K562 (cell line): ENCODE results near the gene BRDT. TPM values are rescaled to one million over a fixed set of nuclear protein-coding genes. Genes with fewer than 3 reads are reported as not detected.

Experiments used
- ATAC-seq: fragments of 200-7000 bp; cut with Tn5 transposase; 3 replicates; pipeline ENCODE4 v1.9.1; 2020; ENCODE audit warnings: moderate library complexity
- BruUV-seq: library from RNA; stranded (reverse); fragments of 400-500 nt; replicated peaks from 2 replicates; lab custom pipeline; 2021; lab: Mats Ljungman, UMichigan
- CTCF ChIA-PET: fragments of 300-600 bp; formaldehyde crosslinking; extraction: SDS; loops from one replicate; lab custom pipeline; 2021; ENCODE audit warnings: low intra/inter-chr PET ratio; lab: Yijun Ruan, JAX
- POLR2A ChIA-PET: fragments of 300-600, 350-650 bp; sonication (Branson Sonifier 250); formaldehyde crosslinking; extraction: SDS; loops from one replicate; lab custom pipeline; 2021; ENCODE audit warnings: antibody characterized with exemption, inconsistent platforms; lab: Yijun Ruan, JAX
- DNase-seq, 4 experiments: peaks; one replicate each; pipeline versions ENCODE4 v3.0.0 to v3.0.0-alpha.2; 2011 to 2018; ENCODE audit warnings: low spot score in 3 of 4, mixed read lengths in 3 of 4; ENCODE audit errors: extremely low read depth in 1 of 4
- FAIRE-seq: peaks from 2 replicates; lab custom pipeline; 2011; peaks lifted over from hg19 to GRCh38; lab: Jason Lieb, UNC
- H2AFZ ChIP-seq: 2 replicates; pipeline ENCODE4 v1.6.0; 2011; ENCODE audit warnings: low read depth, low read length, control low read depth, inconsistent platforms
- H3K27ac ChIP-seq: fragments of 200-600 bp; 3 replicates; pipeline ENCODE4 v1.8.0; 2011; ENCODE audit warnings: low read depth, mild to moderate bottlenecking, control low read depth, inconsistent platforms, low read length, moderate library complexity, mixed read lengths; ENCODE audit errors: extremely low read depth
- H3K27me3 ChIP-seq, 2 experiments: fragments of 300-600 bp in 1 of 2; 2 replicates in 1 of 2; 3 replicates in 1 of 2; pipeline versions ENCODE4 v1.6.0 to v1.8.0; 2011; ENCODE audit warnings: inconsistent platforms in 2 of 2, low read length in 2 of 2, mild to moderate bottlenecking in 1 of 2, mixed read lengths in 1 of 2, moderate library complexity in 1 of 2; ENCODE audit not compliant: control insufficient read depth in 2 of 2, insufficient read depth in 2 of 2
- H3K36me3 ChIP-seq: fragments of 300-600 bp; 3 replicates; pipeline ENCODE4 v1.8.0; 2011; ENCODE audit warnings: mild to moderate bottlenecking, low read length, inconsistent platforms; ENCODE audit not compliant: control insufficient read depth, insufficient read depth
- H3K4me1 ChIP-seq, 2 experiments: fragments of 200-600 bp in 1 of 2; replicated peaks in 1 of 2; 2 replicates in 1 of 2; 3 replicates in 1 of 2; pipeline versions ENCODE4 v1.5.1 to v1.8.0; 2011; ENCODE audit warnings: inconsistent platforms in 2 of 2, low read length in 2 of 2, mild to moderate bottlenecking in 1 of 2, mixed read lengths in 1 of 2, moderate library complexity in 1 of 2; ENCODE audit not compliant: control insufficient read depth in 2 of 2, insufficient read depth in 2 of 2
- H3K4me2 ChIP-seq: 2 replicates; pipeline ENCODE4 v1.6.1; 2011; ENCODE audit warnings: low read length, control low read depth, inconsistent platforms, mixed read lengths; ENCODE audit not compliant: insufficient read depth
- H3K4me3 ChIP-seq: fragments of 200-600 bp; sonication (generic), shearing (Covaris generic); 2 replicates; pipeline ENCODE4 v1.5.1; 2016; ENCODE audit warnings: control low read depth, inconsistent platforms
- H3K79me2 ChIP-seq: fragments of 200-600 bp; 3 replicates; pipeline ENCODE4 v1.8.0; 2011; ENCODE audit warnings: low read length, inconsistent platforms; ENCODE audit not compliant: control insufficient read depth, insufficient read depth
- H3K9ac ChIP-seq, 2 experiments: 2 replicates each; pipeline versions ENCODE4 v1.6.0 to v1.6.1; 2011; ENCODE audit warnings: low read depth in 2 of 2, low read length in 2 of 2, control low read depth in 1 of 2, inconsistent platforms in 1 of 2, mild to moderate bottlenecking in 1 of 2, mixed read lengths in 1 of 2; ENCODE audit not compliant: insufficient read depth in 1 of 2
- H3K9me1 ChIP-seq: one replicate; pipeline ENCODE4 v1.6.0; 2011; ENCODE audit warnings: inconsistent platforms, mild to moderate bottlenecking, low read length, moderate library complexity; ENCODE audit not compliant: control insufficient read depth, insufficient read depth
- H3K9me3 ChIP-seq: replicated peaks from 2 replicates; pipeline ENCODE4 v1.5.1; 2011; ENCODE audit warnings: low read depth, low read length, inconsistent platforms; ENCODE audit not compliant: control insufficient read depth, insufficient read depth
- H4K20me1 ChIP-seq: replicated peaks from 2 replicates; pipeline ENCODE4 v1.6.1; 2011; ENCODE audit warnings: low read length, inconsistent platforms, mixed read lengths; ENCODE audit not compliant: control insufficient read depth, insufficient read depth
- ATF7 ChIP-seq: fragments of 450-650 bp; IDR thresholded peaks from 2 replicates; pipeline ENCODE4 v1.7.1; 2014; ENCODE audit warnings: mild to moderate bottlenecking, moderate library complexity
- DPF2 ChIP-seq: fragments of 450-650 bp; IDR thresholded peaks from 2 replicates; pipeline ENCODE4 v1.6.1; 2016
- KAT8 ChIP-seq: fragments of 450-650 bp; IDR thresholded peaks from 2 replicates; pipeline ENCODE4 v1.6.1; 2016; ENCODE audit warnings: low read depth, mild to moderate bottlenecking
- KDM2B ChIP-seq: fragments of 250-450 bp; sonication (Bioruptor Pico); IDR thresholded peaks from 2 replicates; pipeline ENCODE4 v1.8.0; 2021; ENCODE audit warnings: mild to moderate bottlenecking, moderate library complexity
- KDM4B ChIP-seq, 2 experiments: fragments of 450-650 bp in 1 of 2; sonication (generic) in 1 of 2; IDR thresholded peaks; 2 replicates each; pipeline ENCODE4 v1.6.1; 2016 to 2017; ENCODE audit warnings: borderline replicate concordance in 2 of 2, antibody characterized with exemption in 1 of 2, low read depth in 1 of 2, mild to moderate bottlenecking in 1 of 2
- KLF6 ChIP-seq: fragments of 250-450 bp; sonication (Bioruptor Pico); IDR thresholded peaks from 2 replicates; pipeline ENCODE4 v1.4.0; 2020; ENCODE audit warnings: mild to moderate bottlenecking, moderate library complexity, borderline replicate concordance
- LARP7 ChIP-seq: fragments of 450-650 bp; IDR thresholded peaks from 2 replicates; pipeline ENCODE4 v1.6.1; 2016
- MAFF ChIP-seq: IDR thresholded peaks from 2 replicates; pipeline ENCODE4 v1.6.1; 2012; ENCODE audit warnings: low read length, improper control_type of control experiment
- NCOA2 ChIP-seq, 2 experiments: fragments of 450-650 bp; IDR thresholded peaks; 2 replicates each; pipeline ENCODE4 v1.6.1; 2018; ENCODE audit warnings: mild to moderate bottlenecking in 2 of 2, moderate library complexity in 1 of 2; ENCODE audit not compliant: partially characterized antibody in 2 of 2
- POLR2AphosphoS5 ChIP-seq: IDR thresholded peaks from 2 replicates; pipeline ENCODE4 v1.6.1; 2011; ENCODE audit warnings: mild to moderate bottlenecking, low read depth, low read length, moderate library complexity; ENCODE audit not compliant: control insufficient read depth, insufficient read depth
- SMC3 ChIP-seq: conservative IDR thresholded peaks from 2 replicates; pipeline ENCODE4 v1.6.1; 2011; ENCODE audit warnings: low read depth, low read length, improper control_type of control experiment; ENCODE audit not compliant: insufficient read depth
- ZNF316 ChIP-seq: fragments of 450-650 bp; IDR thresholded peaks from 2 replicates; pipeline ENCODE4 v1.6.1; 2016
- ZNF57 ChIP-seq: fragments of 450-650 bp; formaldehyde crosslinking; IDR thresholded peaks from 2 replicates; pipeline ENCODE4 v1.4.0; 2020; ENCODE audit warnings: mild to moderate bottlenecking, moderate library complexity
- WGBS: fragments of 100-300 bp; shearing (Covaris generic); methylation state at CpG from one replicate; pipeline ENCODE4 v1.1.6; 2016; ENCODE audit warnings: low coverage, mixed read lengths; ENCODE audit not compliant: insufficient coverage; ENCODE audit errors: missing lambda C conversion rate; 5-methylcytosine and 5-hydroxymethylcytosine counted together
- in situ Hi-C: fragments of 300-500 bp; cut with MboI; formaldehyde crosslinking; loops from 4 replicates; pipeline ENCODE4 v1.15.0; 2018; ENCODE audit warnings: inconsistent platforms, mixed read lengths
- intact Hi-C: fragments of 100-400 bp; cut with micrococcal nuclease; formaldehyde crosslinking; loops from 2 replicates; pipeline ENCODE4 v1.14.2; 2022
- polyA plus RNA-seq, 8 experiments: library from polyadenylated mRNA; depleted of rRNA in 4 of 8; stranded (reverse) in 5 of 8; unstranded in 3 of 8; fragments of >200 nt; fragmentation: Nextera tagmentation in 2 of 8; fragmentation: Illumina TruSeq in 1 of 8; extraction: Ambion mirVana in 2 of 8; extraction: Trizol in 1 of 8; gene quantifications; 2 replicates each; pipeline versions ENCODE4 v1.2.1 to v1.2.3, GENCODE V29; 2011 to 2014; ENCODE audit warnings: inconsistent platforms in 1 of 8, missing spikeins in 1 of 8
- total RNA-seq, 7 experiments: library from RNA; depleted of rRNA in 6 of 7; stranded (reverse); fragments of >200 nt in 6 of 7; fragmentation: Illumina TruSeq in 2 of 7; extraction: Trizol in 2 of 7; gene quantifications; 2 replicates each; pipeline versions ENCODE4 v1.2.1 to v1.2.3, GENCODE V29; 2011 to 2021; ENCODE audit warnings: low replicate concordance in 1 of 7
- TF ChIP-seq, protein P1 (sequence below), 2 experiments: fragments of 450-650 bp in 1 of 2; sonication (generic) in 1 of 2; formaldehyde crosslinking in 1 of 2; IDR thresholded peaks in 1 of 2; conservative IDR thresholded peaks in 1 of 2; 2 replicates each; pipeline versions ENCODE4 v1.6.1 to v1.8.1; 2016 to 2023; ENCODE audit warnings: mild to moderate bottlenecking in 2 of 2, moderate library complexity in 2 of 2, inconsistent platforms in 1 of 2, missing genetic modification reagents in 1 of 2
- TF ChIP-seq, protein P2 (sequence below): fragments of 250-450 bp; sonication (Bioruptor Pico); IDR thresholded peaks from 2 replicates; pipeline ENCODE4 v1.4.0; 2020; ENCODE audit warnings: mild to moderate bottlenecking
- TF ChIP-seq, protein P3 (sequence below): fragments of 450-650 bp; IDR thresholded peaks from 2 replicates; pipeline ENCODE4 v1.6.1; 2016; ENCODE audit warnings: mild to moderate bottlenecking
- TF ChIP-seq, protein P4 (sequence below): fragments of 250-450 bp; sonication (Bioruptor Pico); IDR thresholded peaks from 2 replicates; pipeline ENCODE4 v1.4.0; 2020; ENCODE audit warnings: mild to moderate bottlenecking, moderate library complexity

Gene BRDT
- total and polyA plus RNA-seq, 9 of the 15 experiments (the other 6 are each of a cell fraction or from before 2014, with no cell fraction given), result 0.01 TPM; not detected in 8

DNA sequence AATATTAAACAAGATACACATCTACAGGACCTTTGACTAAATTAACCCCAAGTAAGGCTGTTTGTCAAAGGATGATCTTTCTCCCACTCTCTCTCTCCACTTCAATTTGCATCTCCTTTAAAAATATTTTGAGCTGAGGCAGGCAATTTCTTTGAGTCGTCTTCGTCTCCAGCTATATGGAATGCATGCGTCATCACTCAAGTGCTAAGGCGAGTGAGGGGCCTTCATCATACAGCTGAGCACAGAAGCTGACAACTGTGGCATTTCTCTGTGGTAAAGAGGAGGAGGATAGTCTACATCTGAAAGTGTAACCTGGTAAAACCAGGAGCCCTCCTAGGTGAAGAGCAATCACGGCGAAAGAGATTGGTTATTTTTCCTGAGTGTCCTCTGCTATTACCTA is 88.2 kb downstream of the BRDT start:
- no peak overlapping the region for H2AFZ ChIP-seq
- ChIA-PET POLR2A (interaction anchor here (1.0 kb wide), 1 partner anchor 258 kb away, joined by 3 read pairs; no protein-coding TSS in a partner anchor), CTCF (no interaction called here)
- H3K4me1 ChIP-seq, result no peaks in the 10 kb centered on the region
- no TSS peak for BruUV-seq
- in situ Hi-C loops (no loop called here), intact Hi-C loops (no loop called here)
- no peaks in the 10 kb centered on the region for H3K9me1 ChIP-seq
- WGBS, result 5% methylated on average over 6 of the region's 6 CpGs
- no peak for DNase-seq
- no peak for ATAC-seq
- H4K20me1 ChIP-seq, result no peaks in the 10 kb centered on the region
- no peaks in the 10 kb centered on the region for H3K79me2 ChIP-seq
- FAIRE-seq, result no peak
- no peak overlapping the region for H3K27ac ChIP-seq
- peaks cover 13 to 24% of the 10 kb centered on the region in 2 experiments; a peak in 4 of 5 replicates for H3K27me3 ChIP-seq
- no peaks in the 10 kb centered on the region for H3K9me3 ChIP-seq
- no peak overlapping the region for H3K4me2 ChIP-seq
- no peaks in the 10 kb centered on the region for H3K36me3 ChIP-seq
- no peak overlapping the region for H3K9ac ChIP-seq
- H3K4me3 ChIP-seq, result no peak overlapping the region
- peak; percentile 29; the same call in 1 of the 2 replicates for TF ChIP-seq ZNF316
- TF ChIP-seq NCOA2 (IDR thresholded peaks at IDR 0.05; ENCODE audit: partially characterized antibody in 2 of 2), result no peak
- TF ChIP-seq, protein P1, sequence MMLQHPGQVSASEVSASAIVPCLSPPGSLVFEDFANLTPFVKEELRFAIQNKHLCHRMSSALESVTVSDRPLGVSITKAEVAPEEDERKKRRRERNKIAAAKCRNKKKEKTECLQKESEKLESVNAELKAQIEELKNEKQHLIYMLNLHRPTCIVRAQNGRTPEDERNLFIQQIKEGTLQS (IDR thresholded peaks at IDR 0.05), result peak; percentile 60
- TF ChIP-seq, protein P1 (CRISPR knock-in tag; conservative IDR thresholded peaks at IDR 0.05), result no peak
- no peak for TF ChIP-seq KLF6 (CRISPR knock-in tag)
- TF ChIP-seq ATF7, result no peak
- TF ChIP-seq DPF2, result no peak
- no peak for TF ChIP-seq KAT8
- TF ChIP-seq, protein P2, sequence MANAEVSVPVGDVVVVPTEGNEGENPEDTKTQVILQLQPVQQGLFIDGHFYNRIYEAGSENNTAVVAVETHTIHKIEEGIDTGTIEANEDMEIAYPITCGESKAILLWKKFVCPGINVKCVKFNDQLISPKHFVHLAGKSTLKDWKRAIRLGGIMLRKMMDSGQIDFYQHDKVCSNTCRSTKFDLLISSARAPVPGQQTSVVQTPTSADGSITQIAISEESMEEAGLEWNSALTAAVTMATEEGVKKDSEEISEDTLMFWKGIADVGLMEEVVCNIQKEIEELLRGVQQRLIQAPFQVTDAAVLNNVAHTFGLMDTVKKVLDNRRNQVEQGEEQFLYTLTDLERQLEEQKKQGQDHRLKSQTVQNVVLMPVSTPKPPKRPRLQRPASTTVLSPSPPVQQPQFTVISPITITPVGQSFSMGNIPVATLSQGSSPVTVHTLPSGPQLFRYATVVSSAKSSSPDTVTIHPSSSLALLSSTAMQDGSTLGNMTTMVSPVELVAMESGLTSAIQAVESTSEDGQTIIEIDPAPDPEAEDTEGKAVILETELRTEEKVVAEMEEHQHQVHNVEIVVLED, result no peak
- no peak for TF ChIP-seq POLR2AphosphoS5
- no peak for TF ChIP-seq SMC3
- TF ChIP-seq LARP7, result no peak
- no peak for TF ChIP-seq KDM4B (IDR thresholded peaks at IDR 0.05; ENCODE audit: borderline replicate concordance in 2 of 2, low read depth in 1 of 2)
- TF ChIP-seq, protein P3, sequence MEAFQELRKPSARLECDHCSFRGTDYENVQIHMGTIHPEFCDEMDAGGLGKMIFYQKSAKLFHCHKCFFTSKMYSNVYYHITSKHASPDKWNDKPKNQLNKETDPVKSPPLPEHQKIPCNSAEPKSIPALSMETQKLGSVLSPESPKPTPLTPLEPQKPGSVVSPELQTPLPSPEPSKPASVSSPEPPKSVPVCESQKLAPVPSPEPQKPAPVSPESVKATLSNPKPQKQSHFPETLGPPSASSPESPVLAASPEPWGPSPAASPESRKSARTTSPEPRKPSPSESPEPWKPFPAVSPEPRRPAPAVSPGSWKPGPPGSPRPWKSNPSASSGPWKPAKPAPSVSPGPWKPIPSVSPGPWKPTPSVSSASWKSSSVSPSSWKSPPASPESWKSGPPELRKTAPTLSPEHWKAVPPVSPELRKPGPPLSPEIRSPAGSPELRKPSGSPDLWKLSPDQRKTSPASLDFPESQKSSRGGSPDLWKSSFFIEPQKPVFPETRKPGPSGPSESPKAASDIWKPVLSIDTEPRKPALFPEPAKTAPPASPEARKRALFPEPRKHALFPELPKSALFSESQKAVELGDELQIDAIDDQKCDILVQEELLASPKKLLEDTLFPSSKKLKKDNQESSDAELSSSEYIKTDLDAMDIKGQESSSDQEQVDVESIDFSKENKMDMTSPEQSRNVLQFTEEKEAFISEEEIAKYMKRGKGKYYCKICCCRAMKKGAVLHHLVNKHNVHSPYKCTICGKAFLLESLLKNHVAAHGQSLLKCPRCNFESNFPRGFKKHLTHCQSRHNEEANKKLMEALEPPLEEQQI, result no peak
- TF ChIP-seq MAFF, result no peak
- no peak for TF ChIP-seq KDM2B (CRISPR knock-in tag)
- TF ChIP-seq, protein P4, sequence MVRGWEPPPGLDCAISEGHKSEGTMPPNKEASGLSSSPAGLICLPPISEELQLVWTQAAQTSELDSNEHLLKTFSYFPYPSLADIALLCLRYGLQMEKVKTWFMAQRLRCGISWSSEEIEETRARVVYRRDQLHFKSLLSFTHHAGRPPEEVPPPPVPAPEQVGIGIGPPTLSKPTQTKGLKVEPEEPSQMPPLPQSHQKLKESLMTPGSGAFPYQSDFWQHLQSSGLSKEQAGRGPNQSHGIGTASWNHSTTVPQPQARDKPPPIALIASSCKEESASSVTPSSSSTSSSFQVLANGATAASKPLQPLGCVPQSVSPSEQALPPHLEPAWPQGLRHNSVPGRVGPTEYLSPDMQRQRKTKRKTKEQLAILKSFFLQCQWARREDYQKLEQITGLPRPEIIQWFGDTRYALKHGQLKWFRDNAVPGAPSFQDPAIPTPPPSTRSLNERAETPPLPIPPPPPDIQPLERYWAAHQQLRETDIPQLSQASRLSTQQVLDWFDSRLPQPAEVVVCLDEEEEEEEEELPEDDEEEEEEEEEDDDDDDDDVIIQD (CRISPR knock-in tag), result no peak
- TF ChIP-seq ZNF57 (CRISPR knock-in tag), result no peak
